Measurements from ENCODE around the gene EIF3I.

The EIF3I gene

DNA sequence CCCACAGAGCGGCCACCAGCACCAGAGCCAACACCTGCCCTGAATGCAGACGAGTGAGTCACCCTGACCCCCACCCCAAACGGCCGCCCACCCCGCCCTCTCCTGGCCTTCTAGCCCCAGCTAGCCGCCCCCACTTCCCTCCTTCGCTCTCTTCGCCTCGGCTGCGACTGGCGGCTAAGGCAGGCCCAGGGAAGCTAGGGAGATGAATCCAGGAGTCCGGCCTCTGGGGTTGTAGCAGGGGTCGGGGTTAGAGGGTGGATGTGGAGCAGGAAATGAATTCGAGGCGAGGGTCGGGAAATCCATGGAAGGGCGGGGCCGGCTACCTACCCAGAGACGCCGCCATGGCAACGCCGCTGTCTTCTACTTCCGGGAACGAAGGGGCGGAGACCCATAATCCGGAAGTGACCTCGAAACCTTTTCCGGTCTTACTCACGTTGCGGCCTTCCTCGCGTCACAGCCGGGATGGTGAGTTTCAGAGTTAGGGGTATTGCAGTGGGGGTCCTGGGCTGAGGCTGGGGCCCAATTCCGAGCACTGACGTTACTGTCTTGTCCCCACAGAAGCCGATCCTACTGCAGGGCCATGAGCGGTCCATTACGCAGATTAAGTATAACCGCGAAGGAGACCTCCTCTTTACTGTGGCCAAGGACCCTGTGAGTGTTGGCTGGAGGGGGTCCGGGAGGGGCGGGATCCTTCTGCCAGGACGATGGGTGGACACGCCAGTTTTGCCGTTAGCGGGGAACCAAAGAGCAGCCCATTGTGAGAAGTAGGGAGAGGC is at the start of gene EIF3I, which contains the start of gene TMEM234:
Gene EIF3I, plus strand, starts transcription at position 428 of the 776 bp plus-strand sequence. Its CDS starts 35 bp downstream, at position 463.
Gene TMEM234, minus strand, starts transcription at position 374 of the 776 bp plus-strand sequence. Its CDS starts 31 bp downstream, at position 343.
- Mint-ChIP-seq H3K4me1 (peaks cover 41% of the 10 kb centered on the region), H3K9me3 (no peaks in the 10 kb centered on the region), H3K27me3 (no peaks in the 10 kb centered on the region), H3K27ac (peak within 1 kb of the TSS; percentile 96 to 97), H3K4me3 (peak within 1 kb of the TSS; percentile 91 to 96)
- ATAC-seq (peak; percentile 98), DNase-seq (peak; percentile 80 to 90)

- H3K27ac Mint-ChIP-seq = peak overlapping the region in 1 of 2 donors; percentile 85
- H3K4me3 Mint-ChIP-seq = no peak overlapping the region
Observed at GRCh38 chr1:32172621-32173245, 49.5 kb upstream of the EIF3I start.

GRCh38 chr1:32178380-32179192 is 43.6 kb upstream of the EIF3I start:
- H3K4me1 Mint-ChIP-seq = peaks cover 41% of the 10 kb centered on the region
- peak overlapping the region; percentile 94 to 99 for H3K27ac Mint-ChIP-seq
- no peaks in the 10 kb centered on the region for H3K27me3 Mint-ChIP-seq
- peak overlapping the region; percentile 92 to 99 for H3K4me3 Mint-ChIP-seq
- DNase-seq = no peak
- no peak for ATAC-seq
- no peaks in the 10 kb centered on the region for H3K9me3 Mint-ChIP-seq

More at GRCh38 chr1:32172621-32173245, 49.5 kb upstream of the EIF3I start:
- ATAC-seq (no peak), DNase-seq (no peak)
- H3K9me3 Mint-ChIP-seq = no peaks in the 10 kb centered on the region
- no peaks in the 10 kb centered on the region for H3K27me3 Mint-ChIP-seq
- H3K4me1 Mint-ChIP-seq = peaks cover 21% of the 10 kb centered on the region

DNA sequence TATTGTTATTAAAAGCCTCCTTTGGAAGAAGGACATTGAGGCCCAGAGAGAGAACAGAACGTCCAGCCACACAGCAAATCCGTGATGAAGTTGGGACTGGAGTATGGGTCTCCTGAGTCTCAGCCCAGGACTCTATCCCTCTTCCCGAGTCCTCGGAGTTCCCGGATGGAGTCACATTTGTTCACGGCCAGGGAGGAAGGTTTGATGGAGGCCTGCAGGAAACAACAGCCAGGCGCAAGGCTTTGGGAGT is 43.1 kb upstream of the EIF3I start:
- peak overlapping the region; percentile 94 to 99 for H3K27ac Mint-ChIP-seq

GRCh38 chr1:32179443-32180185 is 42.6 kb upstream of the EIF3I start, which contains the start of gene TXLNA:
TSS of gene TXLNA (plus strand) at chr1:32179675. CDS start at chr1:32180346, 671 bp downstream.
- Mint-ChIP-seq H3K4me3 (peak within 1 kb of the TSS; percentile 92 to 99), H3K9me3 (no peaks in the 10 kb centered on the region), H3K4me1 (peaks cover 51% of the 10 kb centered on the region), H3K27me3 (no peaks in the 10 kb centered on the region), H3K27ac (peak within 1 kb of the TSS; percentile 99)
- ATAC-seq (peak; percentile 92), DNase-seq (peak; percentile 90 to 92)

More for the DNA sequence above, 43.1 kb upstream of the EIF3I start:
- Mint-ChIP-seq H3K4me1 (peaks cover 46% of the 10 kb centered on the region), H3K9me3 (no peaks in the 10 kb centered on the region), H3K4me3 (peak overlapping the region; percentile 92 to 99), H3K27me3 (no peaks in the 10 kb centered on the region)
- DNase-seq = no peak
- no peak for ATAC-seq

GRCh38 chr1:32180186-32181060 is 41.8 kb upstream of the EIF3I start:
- DNase-seq = peak in 1 of 2 donors; percentile 55
- peak; percentile 42 for ATAC-seq
- Mint-ChIP-seq H3K4me1 (peaks cover 58% of the 10 kb centered on the region), H3K27me3 (no peaks in the 10 kb centered on the region), H3K4me3 (peak overlapping the region; percentile 92 to 99), H3K9me3 (no peaks in the 10 kb centered on the region), H3K27ac (peak overlapping the region; percentile 90 to 99)

DNA sequence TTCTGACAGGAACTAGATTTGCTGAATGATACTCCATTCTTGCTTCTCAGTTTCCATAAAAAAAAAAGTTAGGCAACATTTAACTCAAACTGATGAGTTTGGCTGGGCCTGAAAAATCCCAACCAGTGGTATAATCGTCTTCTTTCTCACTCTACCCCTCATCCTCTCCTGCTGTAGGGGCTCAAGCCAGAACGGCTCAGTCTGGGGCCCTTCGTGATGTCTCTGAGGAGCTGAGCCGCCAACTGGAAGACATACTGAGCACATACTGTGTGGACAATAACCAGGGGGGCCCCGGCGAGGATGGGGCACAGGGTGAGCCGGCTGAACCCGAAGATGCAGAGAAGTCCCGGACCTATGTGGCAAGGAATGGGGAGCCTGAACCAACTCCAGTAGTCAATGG is 41.1 kb upstream of the EIF3I start:
- H3K9me3 Mint-ChIP-seq = no peaks in the 10 kb centered on the region
- no peaks in the 10 kb centered on the region for H3K27me3 Mint-ChIP-seq
- DNase-seq (no peak), ATAC-seq (no peak)
- H3K4me1 Mint-ChIP-seq = peaks cover 65% of the 10 kb centered on the region
- H3K4me3 Mint-ChIP-seq = peak overlapping the region; percentile 92 to 99
- peak overlapping the region; percentile 75 to 90 for H3K27ac Mint-ChIP-seq

GRCh38 chr1:32181563-32181962 is 40.6 kb upstream of the EIF3I start:
- peak overlapping the region; percentile 92 to 99 for H3K4me3 Mint-ChIP-seq
- ATAC-seq (no peak), DNase-seq (no peak)
- peaks cover 70% of the 10 kb centered on the region for H3K4me1 Mint-ChIP-seq
- H3K9me3 Mint-ChIP-seq = no peaks in the 10 kb centered on the region
- no peaks in the 10 kb centered on the region for H3K27me3 Mint-ChIP-seq
- peak overlapping the region; percentile 75 to 90 for H3K27ac Mint-ChIP-seq

GRCh38 chr1:32182060-32182459 is 40.1 kb upstream of the EIF3I start:
- Mint-ChIP-seq H3K27me3 (no peaks in the 10 kb centered on the region), H3K4me3 (peak overlapping the region; percentile 65 to 99), H3K27ac (peak overlapping the region; percentile 41 to 91), H3K4me1 (peaks cover 75% of the 10 kb centered on the region), H3K9me3 (no peaks in the 10 kb centered on the region)
- ATAC-seq = no peak
- no peak for DNase-seq

DNA sequence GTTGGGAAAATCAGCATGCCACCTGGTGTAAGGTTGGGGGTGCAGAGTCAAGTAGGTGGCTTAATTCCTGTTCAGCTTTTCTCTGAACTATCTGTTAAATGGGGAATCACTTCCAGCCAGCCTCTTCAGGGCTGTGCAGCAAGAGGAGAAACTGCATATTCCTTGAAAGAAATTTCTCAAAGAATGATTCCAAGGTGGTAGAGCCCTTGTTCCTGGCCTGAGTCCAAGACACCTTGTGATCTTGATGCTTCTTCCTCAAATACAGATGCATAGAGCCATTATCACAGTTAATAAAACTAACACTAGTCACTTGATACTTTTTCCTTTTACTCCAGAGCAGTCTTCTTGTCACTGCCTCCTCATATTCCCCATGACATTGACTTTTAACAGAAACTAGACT is 37.6 kb upstream of the EIF3I start:
- Mint-ChIP-seq H3K4me3 (peak overlapping the region; percentile 58 to 60), H3K4me1 (peaks cover 72% of the 10 kb centered on the region), H3K27ac (peak overlapping the region; percentile 55 to 66), H3K27me3 (no peaks in the 10 kb centered on the region), H3K9me3 (no peaks in the 10 kb centered on the region)
- ATAC-seq = no peak
- DNase-seq = no peak

- DNase-seq (peak in 1 of 2 donors; percentile 45), ATAC-seq (peak; percentile 83)
- Mint-ChIP-seq H3K27ac (peak overlapping the region; percentile 100), H3K4me1 (peaks cover 62% of the 10 kb centered on the region), H3K9me3 (no peaks in the 10 kb centered on the region), H3K27me3 (no peaks in the 10 kb centered on the region), H3K4me3 (peak overlapping the region; percentile 81)
Observed at GRCh38 chr1:32186077-32186476, 36.1 kb upstream of the EIF3I start.

GRCh38 chr1:32186491-32186890 is 35.7 kb upstream of the EIF3I start:
- peak; percentile 6 for ATAC-seq
- no peak for DNase-seq
- H3K4me3 Mint-ChIP-seq = peak overlapping the region; percentile 81
- peaks cover 60% of the 10 kb centered on the region for H3K4me1 Mint-ChIP-seq
- no peaks in the 10 kb centered on the region for H3K27me3 Mint-ChIP-seq
- no peaks in the 10 kb centered on the region for H3K9me3 Mint-ChIP-seq
- peak overlapping the region; percentile 100 for H3K27ac Mint-ChIP-seq

DNA sequence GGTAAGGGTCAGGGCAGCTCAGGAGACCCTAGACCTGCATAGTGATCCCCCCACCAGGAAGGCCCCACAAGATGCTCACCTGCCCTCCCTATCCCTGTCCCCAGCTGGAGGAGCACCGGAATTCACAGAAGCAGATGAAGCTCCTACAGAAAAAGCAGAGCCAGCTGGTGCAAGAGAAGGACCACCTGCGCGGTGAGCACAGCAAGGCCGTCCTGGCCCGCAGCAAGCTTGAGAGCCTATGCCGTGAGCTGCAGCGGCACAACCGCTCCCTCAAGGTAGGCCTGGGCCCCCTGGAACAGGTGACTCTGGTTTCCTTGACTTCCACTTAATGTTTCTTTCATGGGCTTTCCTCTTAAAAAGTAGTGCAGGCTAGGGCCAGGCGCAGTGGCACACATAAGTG is 34.4 kb upstream of the EIF3I start:
- no peaks in the 10 kb centered on the region for H3K27me3 Mint-ChIP-seq
- peak overlapping the region in 1 of 2 donors; percentile 13 for H3K27ac Mint-ChIP-seq
- ATAC-seq (no peak), DNase-seq (no peak)
- no peak overlapping the region for H3K4me3 Mint-ChIP-seq
- H3K9me3 Mint-ChIP-seq = no peaks in the 10 kb centered on the region
- peaks cover 60% of the 10 kb centered on the region for H3K4me1 Mint-ChIP-seq
